ENCODE measurements around the gene PSMB10.

Gene PSMB10

DNA sequence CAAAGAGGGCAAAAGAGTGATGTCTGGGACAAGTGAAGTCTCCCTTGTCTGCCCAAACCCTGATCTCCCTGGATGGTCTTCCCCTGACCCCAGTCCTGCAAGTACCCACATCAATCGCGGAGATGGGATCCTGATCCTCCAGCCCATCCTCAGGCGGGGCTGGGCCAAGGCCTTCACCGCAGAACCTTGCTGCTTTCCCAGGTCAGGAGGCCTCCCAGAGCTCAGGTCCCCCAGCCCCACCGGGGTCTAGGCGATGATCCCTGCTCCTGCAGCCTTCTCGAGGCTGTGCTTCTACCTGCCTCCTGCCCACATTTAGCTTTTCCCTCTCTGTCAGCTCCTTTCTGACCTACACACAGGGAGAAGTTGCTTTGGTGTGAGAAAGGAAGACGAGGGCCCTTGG, 25.5 kb upstream of the PSMB10 start:
- TF ChIP-seq, protein P1, sequence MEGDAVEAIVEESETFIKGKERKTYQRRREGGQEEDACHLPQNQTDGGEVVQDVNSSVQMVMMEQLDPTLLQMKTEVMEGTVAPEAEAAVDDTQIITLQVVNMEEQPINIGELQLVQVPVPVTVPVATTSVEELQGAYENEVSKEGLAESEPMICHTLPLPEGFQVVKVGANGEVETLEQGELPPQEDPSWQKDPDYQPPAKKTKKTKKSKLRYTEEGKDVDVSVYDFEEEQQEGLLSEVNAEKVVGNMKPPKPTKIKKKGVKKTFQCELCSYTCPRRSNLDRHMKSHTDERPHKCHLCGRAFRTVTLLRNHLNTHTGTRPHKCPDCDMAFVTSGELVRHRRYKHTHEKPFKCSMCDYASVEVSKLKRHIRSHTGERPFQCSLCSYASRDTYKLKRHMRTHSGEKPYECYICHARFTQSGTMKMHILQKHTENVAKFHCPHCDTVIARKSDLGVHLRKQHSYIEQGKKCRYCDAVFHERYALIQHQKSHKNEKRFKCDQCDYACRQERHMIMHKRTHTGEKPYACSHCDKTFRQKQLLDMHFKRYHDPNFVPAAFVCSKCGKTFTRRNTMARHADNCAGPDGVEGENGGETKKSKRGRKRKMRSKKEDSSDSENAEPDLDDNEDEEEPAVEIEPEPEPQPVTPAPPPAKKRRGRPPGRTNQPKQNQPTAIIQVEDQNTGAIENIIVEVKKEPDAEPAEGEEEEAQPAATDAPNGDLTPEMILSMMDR (IDR thresholded peaks at IDR 0.05) = no peak
- DNase-seq (ENCODE audit: low spot score) = no peak
- no peak overlapping the region for H3K4me3 ChIP-seq
- peak overlapping the region in 1 of 2 donors; percentile 84 for H3K27ac ChIP-seq

DNA sequence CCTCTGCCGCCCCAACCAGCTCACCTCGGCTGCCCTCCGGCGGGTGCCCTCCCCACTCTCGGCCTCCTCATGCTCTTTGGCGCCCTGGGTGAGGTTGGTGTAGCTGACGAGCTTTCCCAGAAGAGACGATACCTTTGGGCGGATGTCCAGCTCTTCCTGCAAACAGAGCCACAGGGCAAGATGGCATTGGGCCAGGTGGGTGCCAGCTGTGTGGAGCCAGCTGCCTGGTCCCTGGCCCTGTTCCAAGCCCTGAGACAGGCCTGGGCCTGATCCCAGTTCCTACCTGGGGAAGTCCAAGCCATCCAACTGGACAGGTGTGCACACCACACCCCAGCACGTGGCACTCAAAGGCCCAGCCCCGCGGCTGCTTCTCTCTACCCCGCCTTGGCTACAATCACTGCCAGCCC, 24.9 kb upstream of the PSMB10 start:
- Histone ChIP-seq H3K27ac (peak overlapping the region in 1 of 2 donors; percentile 84), H3K4me3 (no peak overlapping the region)
- no peak for DNase-seq (ENCODE audit: low spot score)
- TF ChIP-seq, protein P1 (IDR thresholded peaks at IDR 0.05) = no peak

DNA sequence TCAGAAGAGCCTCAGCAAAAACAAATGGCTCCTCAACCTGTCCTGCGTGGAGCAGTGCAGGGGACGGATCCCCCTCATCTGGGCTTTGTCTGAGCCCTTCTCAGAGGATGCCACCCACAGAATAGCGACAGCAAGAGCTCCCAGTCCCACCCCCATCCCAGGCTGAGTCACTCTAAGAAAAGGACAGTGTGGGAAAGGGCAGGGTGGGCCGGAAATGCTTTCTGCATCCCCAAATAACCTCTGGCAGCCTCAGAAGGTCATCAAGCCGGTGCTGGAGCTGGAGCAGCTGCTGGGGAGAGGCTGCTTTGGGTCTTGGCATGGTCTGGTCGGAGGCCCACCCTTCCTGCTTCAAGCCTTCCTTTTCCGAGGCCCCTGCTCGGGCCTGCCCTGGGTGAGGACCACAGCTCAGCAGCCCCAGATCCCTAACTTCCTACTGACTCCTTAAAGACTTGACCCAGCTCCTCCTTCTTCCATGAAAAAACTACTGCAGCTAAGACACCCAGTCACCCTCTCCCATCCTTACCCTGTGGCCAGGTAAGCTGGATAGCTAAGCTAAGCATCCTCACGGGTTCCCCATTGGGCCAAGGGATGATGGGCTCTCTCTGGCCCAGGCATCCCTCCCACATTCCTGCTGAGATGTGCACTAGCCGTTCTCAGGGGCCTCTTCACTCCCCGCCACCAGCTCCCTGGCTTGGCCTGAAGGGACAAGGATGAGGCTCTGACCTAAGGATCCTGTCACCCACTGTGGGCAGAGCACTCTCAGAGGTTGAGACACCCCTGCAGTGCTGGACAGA, 23.1 kb upstream of the PSMB10 start:
- DNase-seq (ENCODE audit: low spot score) = no peak
- TF ChIP-seq, protein P1 (IDR thresholded peaks at IDR 0.05) = no peak
- H3K27ac ChIP-seq = peak overlapping the region; percentile 44 to 84

DNA sequence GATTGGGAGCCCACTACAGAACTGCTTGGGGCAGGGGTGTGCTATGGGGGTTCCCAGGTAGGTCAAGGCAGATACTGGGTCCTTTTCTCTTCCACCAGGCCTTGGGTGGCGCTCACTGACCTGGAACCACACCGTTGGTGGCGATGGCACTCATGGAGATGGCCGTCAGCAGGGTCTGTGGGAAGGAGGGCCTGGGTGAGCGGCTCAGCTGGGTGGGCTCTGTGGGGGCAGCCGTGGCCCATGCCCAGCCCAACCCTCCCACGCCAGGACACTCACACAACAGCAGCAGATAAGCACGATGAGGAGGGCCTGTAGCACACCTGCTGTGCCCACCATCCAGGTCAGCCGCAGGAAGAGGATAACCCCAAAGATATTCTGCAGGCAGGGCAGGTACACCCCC, 21.0 kb upstream of the PSMB10 start:
- no peak overlapping the region for H3K4me3 ChIP-seq
- TF ChIP-seq, protein P1 (IDR thresholded peaks at IDR 0.05) = no peak
- H3K27ac ChIP-seq = peak overlapping the region in 1 of 2 donors; percentile 84
- no peak for DNase-seq (ENCODE audit: low spot score)

More for the DNA sequence above, 23.1 kb upstream of the PSMB10 start:
- H3K4me3 ChIP-seq = peak overlapping the region; percentile 37

DNA sequence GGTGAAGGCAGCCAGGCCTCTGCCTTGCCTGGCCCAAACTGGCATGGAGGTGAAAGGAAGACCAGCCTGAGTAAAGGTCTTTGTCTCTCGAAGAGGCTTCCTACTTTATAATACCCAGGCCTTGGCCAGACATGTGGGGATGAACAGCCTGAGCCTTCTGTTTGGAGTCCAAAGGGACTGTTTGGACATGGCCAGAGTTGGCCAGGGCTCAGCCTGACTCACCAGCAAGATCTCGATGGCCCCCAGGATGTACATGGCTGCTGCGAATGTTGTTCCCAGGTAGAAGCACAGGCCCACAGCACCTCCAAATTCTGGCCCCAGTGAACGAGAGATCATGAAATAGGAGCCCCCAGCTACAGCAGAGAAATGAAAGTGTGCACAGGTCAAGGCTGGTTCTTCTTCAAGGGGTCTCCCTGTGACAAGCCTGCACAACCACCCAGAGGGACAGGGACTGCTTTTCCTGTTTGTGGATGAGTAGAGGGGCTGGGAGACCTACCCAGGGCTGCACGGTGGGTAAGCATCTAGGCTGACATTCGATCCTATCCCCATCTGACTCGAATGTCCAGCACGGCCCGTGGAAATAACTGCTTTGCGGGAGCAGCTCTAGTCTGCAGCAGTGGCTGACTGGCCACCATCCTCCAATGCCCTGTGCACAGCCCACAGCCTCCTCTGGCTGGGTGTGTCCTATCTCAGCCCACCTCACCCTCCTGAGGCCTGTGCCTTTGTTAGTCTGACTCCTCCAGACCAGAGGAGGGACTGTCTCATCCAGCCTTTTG, 18.0 kb upstream of the PSMB10 start:
- no peak overlapping the region for H3K4me3 ChIP-seq
- peak overlapping the region in 1 of 2 donors; percentile 16 for H3K27ac ChIP-seq
- no peak for DNase-seq (ENCODE audit: low spot score)
- TF ChIP-seq, protein P1 (IDR thresholded peaks at IDR 0.05) = no peak

DNA sequence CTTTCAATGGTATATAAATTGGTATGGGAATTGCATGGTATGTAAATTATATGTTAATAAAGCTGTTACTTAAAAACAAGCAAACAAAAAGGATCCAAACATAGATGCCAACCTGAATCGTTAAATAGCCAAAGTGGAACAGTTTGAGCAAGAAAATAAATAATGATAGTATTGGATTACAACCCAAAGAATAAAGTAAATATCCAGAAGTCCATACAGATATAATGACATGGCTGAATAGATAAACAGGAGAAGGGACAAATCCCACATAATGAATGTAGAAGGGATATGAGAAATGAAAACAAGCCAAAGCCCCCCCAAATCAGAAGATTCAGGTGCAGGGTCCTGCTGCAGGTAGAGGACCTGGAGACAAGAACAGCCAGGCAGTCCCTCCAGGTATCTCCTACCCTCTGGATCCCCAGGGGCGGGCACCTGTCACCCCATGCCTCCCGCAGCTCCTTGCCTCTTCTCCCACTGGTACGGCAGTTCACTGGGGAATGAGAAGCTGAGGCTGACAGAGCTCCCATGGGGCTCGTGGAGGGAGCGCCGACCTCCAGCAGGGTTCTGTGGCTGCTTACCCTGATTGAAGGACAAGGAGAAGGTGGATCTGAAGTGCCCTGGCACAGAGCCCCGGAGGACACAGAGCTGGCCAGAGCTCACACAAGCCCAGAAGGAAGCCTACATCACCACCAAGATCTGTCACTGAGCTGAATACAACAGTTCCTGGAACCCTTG, 17.2 kb upstream of the PSMB10 start:
- H3K4me3 ChIP-seq = no peak overlapping the region
- TF ChIP-seq, protein P1 (IDR thresholded peaks at IDR 0.05) = no peak
- no peak for DNase-seq (ENCODE audit: low spot score)
- no peak overlapping the region for H3K27ac ChIP-seq

Measured in coronary artery (tissue), 2 donors.